ENCODE data around the gene PSMD14.
"Not testable (repeated sequence)": the region's sequence is repeated elsewhere in the genome, so short reads cannot be mapped to it uniquely, and the experiment has no call there.

Gene PSMD14

GRCh38 chr2:161280906-161281323 is 27.3 kb upstream of the PSMD14 start:
- TF ChIP-seq CTCF (IDR thresholded peaks at IDR 0.05; ENCODE audit: low read depth, low read length): peak; percentile 10
- H3K4me3 ChIP-seq (ENCODE audit: low read depth, low read length): not testable (repeated sequence)
- peak; percentile 73 for DNase-seq (ENCODE audit: low read depth)

- DNase-seq (ENCODE audit: low read depth); H3K4me3 ChIP-seq (ENCODE audit: low read depth, low read length): not testable (repeated sequence)
Measured at GRCh38 chr2:161281615-161282310, 26.5 kb upstream of the PSMD14 start.

- not testable (repeated sequence) for H3K4me3 ChIP-seq (ENCODE audit: low read depth, low read length); DNase-seq (ENCODE audit: low read depth)
Measured at GRCh38 chr2:161282311-161282644, 25.9 kb upstream of the PSMD14 start.

- no peak overlapping the region for H3K4me3 ChIP-seq (ENCODE audit: low read depth, low read length)
- TF ChIP-seq MYC (IDR thresholded peaks at IDR 0.05; ENCODE audit: low read depth, low read length) (no peak), CTCF (IDR thresholded peaks at IDR 0.05; ENCODE audit: low read depth, low read length) (no peak), POLR2A (IDR thresholded peaks at IDR 0.05; ENCODE audit: extremely low read depth, insufficient read length) (no peak), MAX (IDR thresholded peaks at IDR 0.05; ENCODE audit: low read depth, low read length) (no peak)
- no peak for DNase-seq (ENCODE audit: low read depth)
Measured at GRCh38 chr2:161283926-161284325, 24.3 kb upstream of the PSMD14 start.

GRCh38 chr2:161303535-161304050 is 4.6 kb upstream of the PSMD14 start:
- no peak for TF ChIP-seq MAX (IDR thresholded peaks at IDR 0.05; ENCODE audit: low read depth, low read length)
- no peak for TF ChIP-seq MYC (IDR thresholded peaks at IDR 0.05; ENCODE audit: low read depth, low read length)
- no peak for TF ChIP-seq POLR2A (IDR thresholded peaks at IDR 0.05; ENCODE audit: extremely low read depth, insufficient read length)
- no peak for TF ChIP-seq CTCF (IDR thresholded peaks at IDR 0.05; ENCODE audit: low read depth, low read length)

GRCh38 chr2:161306919-161307318 is 1.3 kb upstream of the PSMD14 start:
- TF ChIP-seq MAX (IDR thresholded peaks at IDR 0.05; ENCODE audit: low read depth, low read length): no peak
- TF ChIP-seq CTCF (IDR thresholded peaks at IDR 0.05; ENCODE audit: low read depth, low read length): peak; percentile 26

More at GRCh38 chr2:161303535-161304050, 4.6 kb upstream of the PSMD14 start:
- no peak overlapping the region for H3K4me3 ChIP-seq (ENCODE audit: low read depth, low read length)
- DNase-seq (ENCODE audit: low read depth): no peak

GRCh38 chr2:161307676-161308075 is 549 bp upstream of the PSMD14 start:
- peak; percentile 20 for DNase-seq (ENCODE audit: low read depth)
- no peak for TF ChIP-seq MAX (IDR thresholded peaks at IDR 0.05; ENCODE audit: low read depth, low read length)
- TF ChIP-seq POLR2A (IDR thresholded peaks at IDR 0.05; ENCODE audit: extremely low read depth, insufficient read length): no peak
- TF ChIP-seq MYC (IDR thresholded peaks at IDR 0.05; ENCODE audit: low read depth, low read length): no peak
- H3K4me3 ChIP-seq (ENCODE audit: low read depth, low read length): peak overlapping the region; percentile 98

More at GRCh38 chr2:161306919-161307318, 1.3 kb upstream of the PSMD14 start:
- DNase-seq (ENCODE audit: low read depth): peak; percentile 28
- H3K4me3 ChIP-seq (ENCODE audit: low read depth, low read length): peak overlapping the region; percentile 98
